D721Med (cell line): Measurements from ENCODE around the gene ZBTB38.

Source experiments
- DNase-seq: peaks from one replicate; pipeline ENCODE4 v3.0.0; 2011; ENCODE audit warnings: low spot score; ENCODE audit not compliant: insufficient read length
- FAIRE-seq: peaks from 2 replicates; lab custom pipeline; 2011; peaks lifted over from hg19 to GRCh38; lab: Jason Lieb, UNC
- CTCF ChIP-seq: IDR thresholded peaks from 2 replicates; pipeline ENCODE4 v1.5.1; 2012; ENCODE audit warnings: mild to moderate bottlenecking, control low read depth; ENCODE audit not compliant: insufficient read depth; ENCODE audit errors: missing control alignments

The ZBTB38 gene

GRCh38 chr3:141348837-141349236 lies 19.5 kb upstream of the ZBTB38 start:
- no peak for FAIRE-seq
- no peak for DNase-seq
- TF ChIP-seq CTCF, result no peak

GRCh38 chr3:141349711-141350110 lies 18.6 kb upstream of the ZBTB38 start:
- no peak for TF ChIP-seq CTCF
- DNase-seq, result no peak
- no peak for FAIRE-seq

DNA sequence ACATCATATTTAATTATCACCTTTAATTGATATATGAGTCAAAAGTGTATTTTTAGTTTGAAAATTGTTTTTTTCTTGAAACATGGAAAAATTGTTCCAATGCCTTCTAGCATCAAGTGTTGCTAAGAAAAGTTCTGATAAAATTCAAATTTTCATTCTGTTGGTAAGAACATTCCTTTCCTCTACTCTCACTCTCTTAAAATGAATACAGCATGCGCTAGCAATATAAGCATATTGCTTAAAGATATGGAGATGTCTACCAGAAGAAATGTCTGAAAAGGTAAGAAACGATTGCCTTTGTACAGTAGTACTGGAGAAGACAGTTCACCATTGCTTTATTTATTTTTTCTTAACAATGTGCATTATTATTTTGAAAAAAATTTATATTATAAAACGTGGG lies 17.6 kb upstream of the ZBTB38 start:
- FAIRE-seq (no peak), DNase-seq (no peak)
- TF ChIP-seq CTCF, result no peak

GRCh38 chr3:141352262-141352984 lies 15.9 kb upstream of the ZBTB38 start:
- FAIRE-seq (no peak), DNase-seq (no peak)
- TF ChIP-seq CTCF, result no peak

GRCh38 chr3:141353652-141354495 lies 14.4 kb upstream of the ZBTB38 start:
- FAIRE-seq (peak; percentile 76), DNase-seq (no peak)
- TF ChIP-seq CTCF, result no peak

- no peak for TF ChIP-seq CTCF
- DNase-seq, result no peak
- no peak for FAIRE-seq
Measured at GRCh38 chr3:141354517-141354916, 13.8 kb upstream of the ZBTB38 start.

- FAIRE-seq (no peak), DNase-seq (no peak)
- TF ChIP-seq CTCF, result no peak
Measured at GRCh38 chr3:141355242-141355641, 13.1 kb upstream of the ZBTB38 start.
